Spleen (tissue), 11 donors: ENCODE measurements around the gene MLF2. TPM values are rescaled to one million over a fixed set of nuclear protein-coding genes. Genes with fewer than 3 reads are reported as not detected.

ENCODE experiments used
- DNase-seq: peaks from one replicate; pipeline ENCODE4 v3.0.0-alpha.2; 2020
- H3K27ac ChIP-seq, 8 donors: fragments of 200-600 bp; sonication (generic) in 7 of 8; 1 replicate in 4 of 8; 2 replicates in 4 of 8; pipeline versions ENCODE4 v1.5.0 to v1.8.0; 2016 to 2021; ENCODE audit warnings: inconsistent platforms in 4 of 8, mild to moderate bottlenecking in 4 of 8, moderate library complexity in 1 of 8
- H3K27me3 ChIP-seq, 7 donors: fragments of 200-600 bp; sonication (generic) in 6 of 7; replicated peaks in 1 of 7; 1 replicate in 4 of 7; 2 replicates in 3 of 7; pipeline versions ENCODE4 v1.5.0 to v1.8.0; 2016 to 2021; ENCODE audit warnings: inconsistent platforms in 3 of 7, mild to moderate bottlenecking in 1 of 7
- H3K36me3 ChIP-seq, 6 donors: fragments of 200-600 bp; sonication (generic) in 5 of 6; 1 replicate in 4 of 6; 2 replicates in 2 of 6; pipeline versions ENCODE4 v1.5.0 to v1.8.0; 2016 to 2021; ENCODE audit warnings: inconsistent platforms in 2 of 6
- H3K4me1 ChIP-seq, 6 donors: fragments of 200-600 bp; sonication (generic) in 5 of 6; 1 replicate in 3 of 6; 2 replicates in 3 of 6; pipeline versions ENCODE4 v1.5.0 to v1.8.0; 2016 to 2021; ENCODE audit warnings: inconsistent platforms in 3 of 6
- H3K4me3 ChIP-seq, 8 donors: fragments of 200-600 bp; sonication (generic) in 7 of 8; 1 replicate in 4 of 8; 2 replicates in 4 of 8; pipeline versions ENCODE4 v1.5.0 to v1.8.0; 2016 to 2021; ENCODE audit warnings: inconsistent platforms in 4 of 8, mild to moderate bottlenecking in 4 of 8, moderate library complexity in 2 of 8
- H3K9me3 ChIP-seq, 8 donors: fragments of 200-600 bp; sonication (generic) in 7 of 8; 1 replicate in 4 of 8; 2 replicates in 4 of 8; pipeline versions ENCODE4 v1.5.0 to v1.8.0; 2016 to 2021; ENCODE audit warnings: inconsistent platforms in 4 of 8
- CTCF ChIP-seq, 11 experiments: fragments of 200-600 bp in 7 of 11; fragments of 450-650 bp in 4 of 11; sonication (generic) in 4 of 11; IDR thresholded peaks in 8 of 11; conservative IDR thresholded peaks in 3 of 11; 1 replicate in 7 of 11; 2 replicates in 4 of 11; pipeline versions ENCODE4 v1.4.0 to v1.8.0; 2016 to 2021; ENCODE audit warnings: antibody characterized with exemption in 11 of 11, inconsistent platforms in 4 of 11, mild to moderate bottlenecking in 1 of 11
- POLR2A ChIP-seq, 3 donors: fragments of 450-650 bp; IDR thresholded peaks; one replicate each; pipeline ENCODE4 v1.5.1; 2017; ENCODE audit warnings: antibody characterized with exemption in 3 of 3, mild to moderate bottlenecking in 1 of 3
- POLR2AphosphoS5 ChIP-seq, 3 donors: sonication (generic); formaldehyde crosslinking; IDR thresholded peaks; one replicate each; pipeline ENCODE4 v1.5.1; 2017; ENCODE audit warnings: antibody characterized with exemption in 3 of 3
- WGBS, 5 donors: extraction: QIAGEN DNeasy Blood & Tissue Kit in 3 of 5; methylation state at CpG; one replicate each; pipeline versions ENCODE4 v1.1.5 to v1.1.7; 2013 to 2018; 5-methylcytosine and 5-hydroxymethylcytosine counted together
- intact Hi-C: fragments of 100-400 bp; cut with DNase I; formaldehyde crosslinking; loops from one replicate; pipeline ENCODE4 v1.15.0; 2023; ENCODE audit warnings: low total_unique reads
- polyA plus RNA-seq, 3 donors: library from polyadenylated mRNA; stranded (reverse); fragments of 200-250 nt; gene quantifications; one replicate each; pipeline ENCODE4 v1.2.1, GENCODE V29; 2013
- total RNA-seq, 7 donors: library from RNA; depleted of rRNA in 3 of 7; stranded (reverse); fragments of >200 nt in 3 of 7; fragmentation: NEBNext Ultra II Directional in 4 of 7; extraction: Animal tissue kit (Norgen Biotek cat#: 25700) in 4 of 7; gene quantifications; one replicate each; pipeline versions ENCODE4 v1.1.0 to v1.2.1, GENCODE V29; 2016 to 2021
- donor health status: healthy with polysubstance abuse.
- donor health status: DM: no; HTN: no; CAD: no; lungs with moderate emphysema.
- donor health status: DM: no; HTN: no; CAD: no.
- donor health status: Bipolar disorder and iron deficiency.
- donor health status: healthy.
- donor health status: DM: no; HTN: no; CAD: no.
- donor health status: DM: yes; HTN: yes; CAD: no.

The MLF2 gene
- total and polyA plus RNA-seq, 10 donors: 78.0 to 123 (median 104) TPM

GRCh38 chr12:6782850-6783566, 30.1 kb upstream of the MLF2 start:
- WGBS, 5 donors: 50 to 73% (median 66%) methylated on average over 8 to 10 of the region's 10 CpGs
- Histone ChIP-seq H3K4me3 (no peak overlapping the region), H3K36me3 (no peaks in the 10 kb centered on the region), H3K9me3 (no peaks in the 10 kb centered on the region), H3K27me3 (peaks cover 0 to 6% (median 0%) of the 10 kb centered on the region in 7 donors), H3K27ac (no peak overlapping the region), H3K4me1 (peaks cover 3 to 48% (median 30%) of the 10 kb centered on the region in 6 donors)
- TF ChIP-seq POLR2A (IDR thresholded peaks at IDR 0.05) (no peak), POLR2AphosphoS5 (IDR thresholded peaks at IDR 0.05) (no peak), CTCF (IDR thresholded peaks at IDR 0.05 in 8 of 11, conservative IDR thresholded peaks at IDR 0.05 in 3 of 11) (no peak)
- intact Hi-C loops: no loop called here
- DNase-seq: no peak

- Histone ChIP-seq H3K9me3 (no peaks in the 10 kb centered on the region), H3K4me1 (peaks cover 3 to 48% (median 30%) of the 10 kb centered on the region in 6 donors), H3K4me3 (no peak overlapping the region), H3K27me3 (peaks cover 0 to 15% (median 0%) of the 10 kb centered on the region in 7 donors), H3K27ac (no peak overlapping the region), H3K36me3 (peaks cover 0 to 3% (median 0%) of the 10 kb centered on the region in 6 donors)
- no peak for DNase-seq
- intact Hi-C loops: no loop called here
- no peak for TF ChIP-seq POLR2AphosphoS5 (IDR thresholded peaks at IDR 0.05)
- TF ChIP-seq CTCF (IDR thresholded peaks at IDR 0.05 in 8 of 11, conservative IDR thresholded peaks at IDR 0.05 in 3 of 11): no peak
- TF ChIP-seq POLR2A (IDR thresholded peaks at IDR 0.05): no peak
- WGBS, 5 donors: 73 to 89% (median 85%) methylated on average over 6 of the region's 6 CpGs
Observed at GRCh38 chr12:6782119-6782518, 29.2 kb upstream of the MLF2 start.

- Histone ChIP-seq H3K4me1 (peaks cover 3 to 40% (median 23%) of the 10 kb centered on the region in 6 donors), H3K27ac (no peak overlapping the region), H3K36me3 (peaks cover 0 to 5% (median 0%) of the 10 kb centered on the region in 6 donors), H3K4me3 (no peak overlapping the region), H3K9me3 (no peaks in the 10 kb centered on the region), H3K27me3 (peaks cover 0 to 28% (median 0%) of the 10 kb centered on the region in 7 donors)
- TF ChIP-seq CTCF (IDR thresholded peaks at IDR 0.05 in 8 of 11, conservative IDR thresholded peaks at IDR 0.05 in 3 of 11) (no peak), POLR2A (IDR thresholded peaks at IDR 0.05) (no peak), POLR2AphosphoS5 (IDR thresholded peaks at IDR 0.05) (no peak)
- intact Hi-C loops: no loop called here
- 69 to 82% (median 77%) methylated on average over 6 of the region's 6 CpGs for WGBS, 5 donors
- DNase-seq: no peak
Observed at GRCh38 chr12:6780573-6780972, 27.6 kb upstream of the MLF2 start.

- H3K4me3 ChIP-seq: no peak overlapping the region
- TF ChIP-seq POLR2A (IDR thresholded peaks at IDR 0.05) (no peak), POLR2AphosphoS5 (IDR thresholded peaks at IDR 0.05) (no peak), CTCF (IDR thresholded peaks at IDR 0.05 in 8 of 11, conservative IDR thresholded peaks at IDR 0.05 in 3 of 11) (peak in 1 of 11 experiments; percentile 10)
- H3K4me1 ChIP-seq: peaks cover 3 to 40% (median 19%) of the 10 kb centered on the region in 6 donors
- peaks cover 0 to 5% (median 0%) of the 10 kb centered on the region in 6 donors for H3K36me3 ChIP-seq
- H3K27ac ChIP-seq: no peak overlapping the region
- no peak for DNase-seq
- H3K27me3 ChIP-seq: peaks cover 0 to 35% (median 0%) of the 10 kb centered on the region in 7 donors
- 81 to 92% (median 86%) methylated on average over 6 of the region's 6 CpGs for WGBS, 5 donors
- intact Hi-C loops: no loop called here
- H3K9me3 ChIP-seq: no peaks in the 10 kb centered on the region
Observed at GRCh38 chr12:6779708-6780432, 26.9 kb upstream of the MLF2 start.
